Stimulated activated CD4-positive, alpha-beta T cell treated with anti-CD3 and anti-CD28 coated beads, Interleukin-1b, Interleukin-23, amount 100 ng/mL, for 1 hour (primary cell): ENCODE data around the gene GNAO1.

Experiments
- DNase-seq, 2 donors: peaks; one replicate each; pipeline ENCODE4 v3.0.0-alpha.2; 2020; ENCODE audit warnings: low read depth in 2 of 2

The GNAO1 gene

DNA sequence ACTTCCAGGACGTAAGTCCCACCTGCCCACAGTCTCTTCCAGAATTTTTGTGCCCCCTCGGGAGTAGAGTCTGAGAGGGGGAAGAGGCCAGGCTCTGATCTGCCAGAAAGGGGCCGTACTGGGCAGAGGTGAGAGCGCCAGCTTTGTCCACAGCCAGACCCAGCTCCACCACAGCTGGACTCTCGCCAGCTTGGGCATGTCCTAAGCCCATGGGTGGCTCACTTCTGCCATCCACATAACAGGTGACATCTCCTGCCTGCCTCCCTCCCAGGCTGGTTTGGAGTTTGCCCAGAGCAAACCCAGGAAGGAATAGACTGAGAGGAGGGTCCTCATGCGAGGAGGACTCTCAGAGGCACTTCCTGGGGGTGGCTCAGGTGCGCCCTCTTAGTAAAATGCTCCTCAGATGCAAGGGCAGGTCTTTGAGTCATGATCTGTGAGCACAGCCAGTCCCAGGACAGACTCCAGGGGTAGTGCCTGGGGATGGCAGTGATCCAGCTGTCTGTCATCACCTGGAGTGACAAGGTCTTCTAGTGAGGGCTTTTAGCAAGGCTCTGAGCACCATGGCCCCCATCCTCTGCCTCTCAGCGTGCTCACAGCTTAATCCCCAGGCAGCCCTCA lies 144.9 kb downstream of the GNAO1 start:
- DNase-seq: no peak

DNA sequence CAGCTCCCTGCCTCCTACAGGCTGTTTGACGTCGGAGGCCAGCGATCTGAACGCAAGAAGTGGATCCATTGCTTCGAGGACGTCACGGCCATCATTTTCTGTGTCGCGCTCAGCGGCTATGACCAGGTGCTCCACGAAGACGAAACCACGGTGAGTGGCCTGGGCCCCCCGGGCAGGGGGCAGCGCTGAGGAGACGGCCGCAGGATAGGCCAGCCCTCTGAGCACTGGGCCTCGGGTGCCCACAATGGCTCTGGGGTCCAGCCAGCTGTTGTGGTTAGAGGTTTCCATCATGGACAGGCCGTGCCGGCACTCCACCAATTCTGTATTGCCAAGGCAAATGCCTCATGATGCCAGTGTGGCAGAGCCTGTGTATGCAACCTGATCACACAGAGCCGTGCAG lies 145.4 kb downstream of the GNAO1 start:
- DNase-seq: no peak

DNA sequence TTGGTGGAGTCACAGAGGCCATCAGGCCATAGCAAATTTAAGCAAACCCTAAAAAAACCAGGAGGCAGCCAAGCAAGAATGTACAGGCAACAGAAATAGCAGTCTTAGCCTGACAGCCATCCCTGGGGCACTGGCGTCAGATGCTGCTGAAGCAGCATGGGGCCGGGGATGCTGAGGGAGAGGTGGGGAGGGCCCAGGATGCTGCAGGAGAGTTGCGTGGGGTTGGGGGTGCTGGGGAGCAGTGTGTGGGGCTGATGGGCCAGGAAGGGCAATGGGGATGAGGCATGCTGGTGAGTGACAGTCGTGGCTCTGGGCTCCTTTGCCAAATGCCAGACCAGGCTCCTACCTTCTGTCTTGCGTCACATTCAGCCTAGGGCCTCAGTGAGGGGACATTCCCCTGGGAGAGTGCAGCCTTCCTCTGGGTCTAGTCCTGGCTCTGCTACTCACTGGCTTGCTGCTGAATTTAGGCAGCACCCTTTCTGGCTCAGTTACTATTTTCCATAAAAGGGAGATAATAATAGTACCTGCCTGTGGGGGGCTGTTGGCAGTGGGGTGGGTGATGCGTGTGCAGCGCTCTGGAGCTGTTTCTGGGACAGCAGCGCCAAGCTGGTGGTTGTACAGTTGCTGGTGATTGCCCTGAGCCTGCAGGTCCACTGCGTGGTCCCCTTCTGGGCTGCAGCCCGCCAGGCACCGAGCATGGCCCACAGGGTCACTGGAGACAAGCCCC lies 146.0 kb downstream of the GNAO1 start:
- no peak for DNase-seq

DNA sequence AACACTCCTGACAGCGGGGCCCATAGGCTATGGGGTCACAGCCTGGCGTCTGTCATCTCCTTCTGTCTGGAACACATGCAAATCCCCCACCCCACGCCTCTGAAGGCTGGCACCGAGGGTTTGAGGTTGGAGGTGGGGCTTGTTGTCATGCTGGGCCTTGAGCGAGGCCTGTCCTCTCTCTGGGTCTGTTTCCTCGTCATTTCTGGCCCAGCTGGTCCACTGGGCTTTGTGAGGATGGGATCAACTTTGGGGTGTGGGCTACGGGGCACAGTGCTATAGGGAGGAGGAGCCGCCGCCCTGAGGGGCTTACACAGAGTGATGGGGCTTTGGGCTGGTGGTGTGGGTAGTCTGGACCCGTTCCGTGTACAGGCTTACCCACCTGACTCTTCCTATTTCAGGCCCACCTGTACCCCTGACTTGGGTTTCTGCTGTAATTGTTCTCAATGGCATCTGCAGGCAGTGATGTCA lies 146.6 kb downstream of the GNAO1 start:
- DNase-seq: no peak

DNA sequence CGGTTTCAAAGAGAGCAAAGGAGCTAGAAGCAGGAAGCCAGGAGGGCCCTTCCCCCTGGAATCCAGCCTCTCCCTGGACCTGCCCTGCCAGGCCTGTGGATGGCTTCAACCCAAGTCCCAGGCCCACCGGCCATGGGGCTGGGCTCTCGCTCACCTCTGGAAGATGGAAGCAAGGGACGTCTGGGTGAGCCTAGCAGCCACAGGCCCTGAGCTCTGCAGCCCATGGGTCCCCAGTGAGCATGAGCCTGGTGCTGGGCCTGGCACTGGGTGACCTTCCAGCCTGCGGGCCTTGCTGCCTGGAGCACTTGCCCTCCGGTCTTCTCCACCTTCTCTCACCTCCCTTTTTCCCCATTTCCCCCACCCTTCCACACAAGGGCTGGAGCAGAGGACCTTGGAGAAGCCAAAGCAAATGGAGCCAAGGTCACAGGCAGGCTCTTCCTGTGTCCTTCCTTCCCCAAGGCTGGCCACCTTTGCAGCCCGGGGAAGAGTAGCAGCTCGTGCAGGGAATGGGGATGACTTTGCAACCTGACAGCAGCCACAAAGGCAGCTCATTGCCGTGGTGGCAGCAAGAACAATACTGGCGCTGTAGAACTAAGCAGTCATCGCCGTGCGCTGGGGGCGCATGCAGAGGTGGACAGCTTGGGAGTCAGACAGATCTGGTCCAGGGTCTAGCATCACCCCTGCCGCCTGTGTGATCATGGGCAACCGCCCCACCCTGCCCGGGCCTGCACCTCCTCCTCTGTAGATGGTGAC lies 147.5 kb downstream of the GNAO1 start:
- DNase-seq: no peak

DNA sequence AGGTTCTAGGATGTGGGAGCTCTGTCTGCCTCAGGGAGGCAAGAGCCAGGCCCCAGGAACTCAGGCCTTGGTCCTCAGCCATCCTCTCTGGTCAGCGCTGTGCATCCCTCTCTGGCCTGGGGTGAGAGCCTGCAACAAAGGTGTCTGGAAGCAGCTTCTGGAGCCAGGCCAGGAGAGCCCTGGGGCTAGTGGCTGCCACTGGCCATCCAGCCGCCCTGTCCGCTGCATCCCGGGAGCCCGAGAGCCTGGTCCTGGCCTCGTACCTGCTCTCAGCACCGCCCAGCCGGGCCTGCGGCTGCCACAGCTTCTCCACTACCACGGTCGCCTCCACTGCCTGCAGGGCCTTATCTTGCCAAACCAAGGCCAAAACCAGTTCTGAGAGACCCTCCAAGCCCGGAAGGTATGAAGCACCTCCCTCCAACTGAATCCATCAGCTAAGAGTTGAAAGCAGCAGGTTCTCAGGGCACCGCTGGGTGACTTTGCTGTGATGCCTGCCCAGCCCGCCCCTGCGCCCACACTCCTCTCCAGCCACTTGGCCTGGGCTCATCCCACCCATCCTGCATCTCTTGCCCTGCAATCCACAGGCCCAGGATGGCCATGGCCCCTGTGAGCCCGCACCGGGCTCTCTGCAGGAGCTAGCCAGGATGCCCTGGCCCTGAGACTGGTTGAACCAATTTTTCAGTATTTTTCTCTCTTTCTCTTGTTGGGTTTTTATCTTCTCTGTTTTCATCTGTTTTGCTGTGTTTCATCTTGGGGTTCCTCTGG lies 148.3 kb downstream of the GNAO1 start:
- DNase-seq: no peak

DNA sequence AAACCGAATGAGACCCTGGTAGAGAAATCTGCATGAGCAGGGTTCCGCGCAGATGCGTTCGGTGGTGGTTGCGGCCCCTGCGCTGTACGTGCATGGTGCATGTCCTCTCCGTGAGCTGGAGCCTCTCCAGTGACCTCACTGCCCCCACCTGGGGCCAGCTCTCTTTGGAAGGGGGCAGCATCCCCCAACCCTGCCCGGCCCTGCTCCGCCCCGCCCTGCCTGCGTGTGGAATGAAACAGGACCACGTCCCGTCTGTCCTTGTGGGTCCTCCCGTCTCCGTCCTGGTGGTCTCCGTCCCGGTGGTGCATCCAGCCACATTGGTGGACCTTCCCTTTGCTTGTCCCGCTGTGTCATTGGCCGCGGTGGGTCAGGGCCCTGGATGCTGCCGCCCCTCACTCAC lies 149.1 kb downstream of the GNAO1 start:
- no peak for DNase-seq

DNA sequence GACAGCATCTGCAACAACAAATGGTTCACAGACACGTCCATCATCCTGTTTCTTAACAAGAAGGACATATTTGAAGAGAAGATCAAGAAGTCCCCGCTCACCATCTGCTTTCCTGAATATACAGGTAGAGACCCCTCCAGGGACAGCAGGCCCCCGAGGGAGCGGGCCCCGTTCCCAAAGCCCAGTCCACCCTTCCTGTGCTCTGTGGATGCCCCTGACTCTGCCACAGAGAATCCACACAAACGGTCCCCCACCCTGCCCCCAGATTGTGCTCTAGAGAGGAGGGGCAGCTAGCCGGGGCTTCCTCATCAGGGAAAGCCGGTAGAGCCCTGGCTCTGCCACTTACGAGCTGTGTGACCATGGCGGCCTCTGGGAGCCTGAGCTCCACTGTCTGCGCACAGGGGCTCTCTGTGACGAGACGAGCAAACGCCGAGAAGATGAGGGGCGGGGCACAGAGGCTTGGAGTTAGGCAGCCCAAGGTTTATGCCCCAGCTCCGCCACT lies 149.6 kb downstream of the GNAO1 start:
- no peak for DNase-seq

DNA sequence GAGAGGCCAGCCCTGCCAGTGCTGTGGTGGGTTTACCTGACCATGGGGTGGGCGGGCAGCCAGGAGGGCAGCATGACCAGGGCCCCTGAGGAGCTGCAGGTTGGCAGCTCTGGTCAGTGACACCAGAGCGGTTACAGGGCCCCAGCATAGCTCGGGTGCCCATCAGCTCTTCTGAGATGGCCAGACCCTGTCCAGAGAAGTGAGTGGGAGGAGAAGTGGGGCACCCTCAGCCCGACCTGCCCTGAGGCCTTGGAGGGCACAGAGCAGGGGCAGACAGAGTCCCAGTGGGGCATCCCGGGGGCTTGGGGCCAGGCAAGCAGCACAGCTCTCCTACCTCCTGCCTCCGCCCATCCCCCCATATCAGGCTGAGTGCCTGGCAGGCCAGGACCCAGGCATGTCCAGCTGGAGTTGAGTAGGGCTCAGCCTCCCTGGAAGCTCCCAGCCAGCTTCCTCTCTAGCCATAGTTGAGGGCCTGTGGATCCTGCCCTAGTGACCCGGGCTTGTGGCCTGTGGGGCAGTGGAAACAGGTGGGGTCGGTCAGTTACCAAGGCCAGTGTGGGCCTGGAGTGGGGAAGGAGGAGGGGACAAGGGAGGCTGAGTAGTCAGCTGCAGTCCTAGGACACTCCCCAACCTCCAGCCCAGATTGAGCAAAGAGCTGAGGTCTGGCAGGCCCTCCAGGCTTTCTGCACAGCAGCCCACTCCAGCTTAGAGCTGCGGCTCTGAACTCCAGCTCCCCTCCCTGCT lies 150.5 kb downstream of the GNAO1 start:
- DNase-seq: no peak

DNA sequence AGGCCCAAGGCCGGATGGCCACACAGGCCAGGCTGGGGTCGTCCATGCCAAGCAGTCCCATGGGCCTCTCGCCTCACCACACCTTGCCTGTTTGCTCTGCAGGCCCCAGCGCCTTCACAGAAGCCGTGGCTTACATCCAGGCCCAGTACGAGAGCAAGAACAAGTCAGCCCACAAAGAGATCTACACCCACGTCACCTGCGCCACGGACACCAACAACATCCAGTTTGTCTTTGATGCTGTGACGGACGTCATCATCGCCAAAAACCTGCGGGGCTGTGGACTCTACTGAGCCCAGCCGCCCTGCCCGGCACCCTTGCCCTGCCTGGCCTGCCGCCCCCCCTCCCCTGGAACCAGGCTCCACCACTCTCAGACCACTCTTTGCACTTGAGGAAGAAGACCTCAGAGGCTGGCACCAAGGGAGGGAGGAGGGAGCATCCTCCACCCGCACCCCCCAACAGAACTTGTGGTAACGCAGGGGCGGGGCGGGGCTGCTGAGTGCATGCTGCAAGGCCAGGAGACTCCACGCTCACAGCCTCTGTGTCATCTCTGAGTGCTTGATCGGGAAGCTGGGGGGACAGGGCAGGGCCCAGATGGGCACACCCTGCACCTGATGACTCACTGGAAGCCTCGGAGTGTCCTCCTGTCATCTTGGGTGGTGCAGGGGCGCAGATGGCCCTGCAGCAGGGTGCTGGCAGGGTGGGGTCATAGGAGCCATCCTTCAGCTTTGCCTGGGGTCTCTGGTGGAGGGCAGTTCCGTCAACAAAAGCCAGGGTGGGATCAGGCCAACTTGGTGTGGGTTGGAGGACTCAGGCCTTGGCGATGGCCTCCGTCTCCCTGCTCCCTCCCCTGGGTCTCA lies 152.6 kb downstream of the GNAO1 start:
- no peak for DNase-seq

DNA sequence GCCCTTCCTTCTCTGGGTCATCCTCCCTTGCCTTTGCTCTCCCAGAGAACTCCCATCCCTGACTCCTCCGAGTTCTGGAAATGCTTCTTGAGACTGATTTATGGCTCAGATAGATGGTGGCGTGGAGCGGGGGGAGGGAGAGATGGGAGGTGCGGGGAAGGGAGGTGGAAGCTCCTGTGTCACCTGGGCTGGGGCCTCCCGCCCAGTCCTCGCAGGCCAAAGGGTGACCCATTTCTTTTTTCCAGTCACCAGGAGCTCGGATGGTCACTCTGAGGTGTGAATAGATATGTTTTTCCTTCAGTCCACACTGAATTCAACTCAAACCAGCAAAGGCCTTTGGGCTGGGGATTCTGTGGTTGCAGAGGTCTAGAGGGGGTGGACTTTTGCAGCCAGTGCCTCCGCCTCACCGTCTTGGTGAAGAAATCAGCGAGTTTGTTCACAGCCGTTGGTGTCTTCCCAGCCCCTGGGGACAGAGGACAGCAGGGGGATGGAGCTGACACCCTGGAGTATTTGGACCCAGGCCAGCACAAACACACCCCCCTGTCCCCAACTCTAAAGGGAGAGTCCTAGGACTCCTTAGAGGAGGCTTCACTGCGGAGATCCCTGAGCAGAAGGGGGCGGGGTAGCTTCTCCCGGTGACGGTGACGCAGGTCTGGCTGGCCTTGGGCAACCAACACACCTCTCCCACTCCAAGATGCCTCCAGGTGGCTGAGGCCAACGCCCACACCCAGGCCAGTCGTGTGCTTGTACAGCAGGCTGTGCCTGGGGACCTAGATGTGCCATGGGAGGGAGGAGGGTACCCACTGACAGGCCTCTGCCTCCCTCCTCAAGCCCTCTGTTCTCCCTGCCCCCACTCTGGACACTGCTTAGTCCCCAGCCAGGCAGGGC lies 153.5 kb downstream of the GNAO1 start:
- no peak for DNase-seq

DNA sequence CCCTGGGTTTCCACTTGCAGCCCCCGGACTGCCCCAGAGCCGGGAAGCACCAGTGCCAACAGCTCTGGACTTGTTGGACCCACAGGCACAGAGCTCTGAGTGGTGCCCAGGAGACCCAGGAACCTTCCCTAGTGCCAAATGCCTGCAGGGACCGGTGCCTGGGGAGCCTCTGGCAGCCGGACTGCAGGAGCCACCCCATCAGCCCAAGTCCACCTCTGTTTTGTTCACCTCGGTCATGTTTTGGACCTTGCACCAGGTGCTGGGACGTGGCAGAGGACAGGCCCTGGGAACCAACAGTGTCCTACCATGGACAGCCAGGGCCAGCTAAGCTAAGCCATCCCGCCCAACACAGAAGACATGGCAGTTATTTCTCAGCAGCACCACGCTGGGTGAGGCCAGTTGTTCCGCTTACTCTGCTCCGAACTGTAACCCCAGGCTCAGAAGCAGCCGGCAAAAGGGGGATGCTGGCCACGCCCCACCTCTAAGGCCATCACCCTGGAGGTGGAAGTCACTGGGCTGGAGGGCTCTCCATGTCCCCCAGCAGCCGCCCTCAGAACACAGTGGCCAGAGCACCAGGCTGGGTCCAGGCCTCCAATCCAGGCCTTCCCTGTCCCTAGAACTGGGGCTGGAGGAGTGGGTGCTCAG lies 154.2 kb downstream of the GNAO1 start:
- DNase-seq: no peak

DNA sequence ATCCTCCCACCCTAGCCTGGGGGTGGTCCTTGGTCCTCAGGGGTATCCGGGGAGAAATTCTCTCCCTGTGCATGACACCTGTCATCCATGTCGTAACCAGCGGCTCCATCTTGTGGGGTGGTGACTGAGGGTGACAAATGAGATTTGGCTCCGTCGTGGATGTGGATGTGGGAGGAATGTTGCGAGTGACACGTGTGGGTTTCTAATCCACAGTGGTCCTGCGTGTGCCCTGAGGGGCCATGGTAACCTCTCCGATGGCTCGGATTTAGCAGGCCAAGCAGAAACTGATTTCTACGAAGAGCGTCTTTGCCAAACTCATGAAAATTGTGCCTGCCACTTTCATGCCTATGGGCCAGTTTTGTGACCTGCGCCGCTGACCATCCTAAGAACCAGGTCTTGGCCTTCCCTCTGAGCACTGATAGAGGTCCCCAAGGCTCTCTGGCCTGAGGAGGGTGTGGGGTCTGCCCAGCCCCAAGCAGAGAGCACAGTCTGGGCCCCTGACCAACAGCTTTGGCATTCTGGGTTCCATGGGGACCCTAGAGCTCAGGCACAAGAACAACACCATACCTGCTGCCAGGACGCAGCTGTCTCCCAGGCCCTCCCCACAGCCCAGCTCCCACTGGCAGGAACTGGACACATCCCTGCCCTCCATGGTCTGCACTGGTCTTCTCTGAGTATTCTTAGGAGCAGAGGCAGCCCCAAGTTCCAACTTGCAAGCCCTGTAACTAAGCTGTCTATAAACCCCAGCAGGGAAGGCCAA lies 155.0 kb downstream of the GNAO1 start:
- DNase-seq: no peak

DNA sequence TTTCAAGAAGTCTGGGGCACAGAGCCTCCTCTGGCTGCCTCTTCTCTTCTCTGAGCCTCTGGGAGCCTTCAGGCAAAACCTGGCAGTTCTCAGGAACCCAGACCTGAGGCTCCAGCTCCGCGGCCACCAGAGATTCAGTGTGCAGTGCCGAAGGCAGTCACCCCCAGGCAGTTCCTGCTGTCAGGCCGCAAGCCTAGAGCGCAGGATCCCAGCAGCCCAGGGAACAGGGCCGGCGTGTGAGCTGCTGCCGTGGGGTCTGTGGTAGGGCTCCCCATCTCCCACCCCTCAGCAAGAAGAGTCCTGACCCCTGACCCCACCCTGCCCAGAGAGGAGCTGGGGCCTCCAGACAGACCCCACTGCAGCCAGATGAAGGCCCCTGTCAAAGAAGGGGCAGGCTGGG lies 155.9 kb downstream of the GNAO1 start:
- DNase-seq: no peak

DNA sequence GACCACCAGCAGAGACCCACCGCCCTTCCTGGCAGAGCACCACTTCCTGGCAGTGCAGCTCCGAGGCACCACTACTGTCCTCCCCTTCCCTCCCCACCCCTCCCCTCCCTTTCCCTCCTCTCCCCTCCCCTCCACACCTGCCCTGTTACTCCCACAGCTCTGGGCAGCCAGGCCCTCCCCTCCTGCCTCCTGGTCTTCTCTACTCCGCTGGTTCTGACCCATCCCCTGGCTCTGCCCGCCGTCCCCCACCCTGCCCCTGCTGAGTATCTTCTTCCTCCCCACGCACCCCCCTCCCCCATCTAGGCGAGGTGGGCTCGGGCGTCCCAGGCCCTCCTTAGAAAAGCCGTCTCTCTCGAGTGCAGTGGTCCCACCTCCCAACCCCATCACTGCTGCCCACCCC lies 156.4 kb downstream of the GNAO1 start:
- DNase-seq: no peak

DNA sequence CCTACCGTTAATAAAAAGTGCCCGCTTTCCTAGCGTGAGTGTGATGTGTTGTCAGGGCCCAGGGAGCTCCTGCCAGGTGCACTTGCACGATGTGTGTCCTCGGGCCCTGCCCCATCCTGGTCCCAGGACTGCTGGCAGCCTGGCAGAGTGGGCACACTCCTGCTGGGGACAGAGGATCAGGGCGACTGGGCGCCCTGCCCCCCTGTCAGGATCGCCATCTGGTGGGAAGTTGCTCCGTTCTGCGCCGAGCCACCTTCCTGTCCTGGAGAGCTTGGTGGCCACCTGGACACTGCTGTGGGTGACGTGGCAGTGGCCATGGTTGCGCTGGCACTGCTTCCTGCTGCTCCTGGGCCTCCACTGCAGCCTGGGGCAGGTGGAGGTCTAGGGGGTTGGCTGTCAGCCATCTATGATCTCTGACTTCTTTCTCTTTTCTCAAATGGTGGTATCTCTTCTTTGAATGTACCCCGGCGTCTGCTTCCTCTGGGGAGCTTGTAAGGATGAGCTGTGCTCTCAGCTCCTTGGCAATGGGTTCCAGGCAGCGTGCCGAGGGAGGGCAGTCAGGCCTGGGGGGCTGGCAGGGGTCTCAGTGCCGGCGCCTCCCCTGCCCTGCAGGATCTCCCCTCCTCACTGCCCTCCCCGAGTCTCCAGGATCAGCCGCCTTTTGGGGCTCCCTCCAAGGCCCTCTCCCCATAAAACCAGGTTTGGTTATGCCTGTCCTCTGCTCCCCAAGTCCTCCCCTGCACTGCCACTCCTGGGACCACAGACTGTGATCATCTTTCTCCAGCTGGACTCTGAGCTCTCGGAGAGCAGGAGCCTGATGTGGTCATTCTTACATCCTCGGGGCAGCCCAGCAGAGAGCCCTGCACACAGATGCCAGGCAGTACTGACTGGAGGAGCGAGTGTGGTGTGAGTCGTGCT lies 157.1 kb downstream of the GNAO1 start:
- DNase-seq: no peak

DNA sequence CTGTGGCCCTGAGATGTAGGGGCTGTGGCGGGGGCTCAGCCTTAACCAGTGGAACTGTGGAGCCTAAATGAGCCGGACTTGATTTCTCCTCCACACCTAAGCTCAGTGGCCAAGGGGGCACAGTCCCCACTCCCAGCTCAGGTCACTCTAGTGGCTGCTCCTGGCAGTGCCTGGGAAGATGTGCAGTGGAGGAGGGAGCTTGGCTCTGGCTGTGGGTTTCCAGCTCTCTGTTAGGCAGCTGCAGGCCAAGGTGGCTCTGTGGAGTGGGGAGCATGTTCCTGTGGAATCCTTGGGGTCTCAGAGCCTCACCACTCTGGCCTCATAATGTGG lies 157.8 kb downstream of the GNAO1 start:
- DNase-seq: no peak
